Measurements from ENCODE around the gene CHIA. TPM values are rescaled to one million over a fixed set of nuclear protein-coding genes. Genes with fewer than 3 reads are reported as not detected.
A peak's percentile ranks its signal among the peaks of the same experiment; 100 is the strongest.

CHIA gene
- polyA plus RNA-seq, 1 of the 3 experiments (the other 2 are of a cell fraction), result not detected

DNA sequence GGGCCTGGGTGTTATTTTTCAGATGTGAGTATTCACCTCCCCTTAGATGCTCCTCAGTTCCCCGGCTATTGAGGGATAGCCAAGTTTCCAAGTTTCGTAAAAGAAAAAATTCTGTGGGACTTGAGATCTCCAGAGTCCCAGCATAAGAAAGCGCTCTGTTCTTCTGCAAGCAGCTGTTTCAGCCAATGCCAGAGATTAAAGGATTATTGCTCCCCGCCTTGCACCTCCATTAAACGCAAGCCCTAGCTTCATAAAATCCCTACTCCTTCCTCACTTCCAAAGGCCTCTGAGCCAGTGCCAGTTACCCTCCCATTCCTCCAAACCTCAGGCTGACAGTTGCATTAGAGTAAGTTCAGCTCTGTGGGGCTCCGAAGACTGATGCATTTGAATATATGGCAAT is 56.4 kb downstream of the CHIA start:
- TF ChIP-seq, protein P1, sequence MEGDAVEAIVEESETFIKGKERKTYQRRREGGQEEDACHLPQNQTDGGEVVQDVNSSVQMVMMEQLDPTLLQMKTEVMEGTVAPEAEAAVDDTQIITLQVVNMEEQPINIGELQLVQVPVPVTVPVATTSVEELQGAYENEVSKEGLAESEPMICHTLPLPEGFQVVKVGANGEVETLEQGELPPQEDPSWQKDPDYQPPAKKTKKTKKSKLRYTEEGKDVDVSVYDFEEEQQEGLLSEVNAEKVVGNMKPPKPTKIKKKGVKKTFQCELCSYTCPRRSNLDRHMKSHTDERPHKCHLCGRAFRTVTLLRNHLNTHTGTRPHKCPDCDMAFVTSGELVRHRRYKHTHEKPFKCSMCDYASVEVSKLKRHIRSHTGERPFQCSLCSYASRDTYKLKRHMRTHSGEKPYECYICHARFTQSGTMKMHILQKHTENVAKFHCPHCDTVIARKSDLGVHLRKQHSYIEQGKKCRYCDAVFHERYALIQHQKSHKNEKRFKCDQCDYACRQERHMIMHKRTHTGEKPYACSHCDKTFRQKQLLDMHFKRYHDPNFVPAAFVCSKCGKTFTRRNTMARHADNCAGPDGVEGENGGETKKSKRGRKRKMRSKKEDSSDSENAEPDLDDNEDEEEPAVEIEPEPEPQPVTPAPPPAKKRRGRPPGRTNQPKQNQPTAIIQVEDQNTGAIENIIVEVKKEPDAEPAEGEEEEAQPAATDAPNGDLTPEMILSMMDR (IDR thresholded peaks at IDR 0.05), result no peak
- TF ChIP-seq TEAD4 (IDR thresholded peaks at IDR 0.05; ENCODE audit: borderline replicate concordance, insufficient read depth) (no peak), MXI1 (IDR thresholded peaks at IDR 0.05; ENCODE audit: low read depth, low read length) (no peak), GABPA (IDR thresholded peaks at IDR 0.05; ENCODE audit: low read depth) (no peak), ELF1 (IDR thresholded peaks at IDR 0.05) (no peak)
- TF ChIP-seq, protein P2, sequence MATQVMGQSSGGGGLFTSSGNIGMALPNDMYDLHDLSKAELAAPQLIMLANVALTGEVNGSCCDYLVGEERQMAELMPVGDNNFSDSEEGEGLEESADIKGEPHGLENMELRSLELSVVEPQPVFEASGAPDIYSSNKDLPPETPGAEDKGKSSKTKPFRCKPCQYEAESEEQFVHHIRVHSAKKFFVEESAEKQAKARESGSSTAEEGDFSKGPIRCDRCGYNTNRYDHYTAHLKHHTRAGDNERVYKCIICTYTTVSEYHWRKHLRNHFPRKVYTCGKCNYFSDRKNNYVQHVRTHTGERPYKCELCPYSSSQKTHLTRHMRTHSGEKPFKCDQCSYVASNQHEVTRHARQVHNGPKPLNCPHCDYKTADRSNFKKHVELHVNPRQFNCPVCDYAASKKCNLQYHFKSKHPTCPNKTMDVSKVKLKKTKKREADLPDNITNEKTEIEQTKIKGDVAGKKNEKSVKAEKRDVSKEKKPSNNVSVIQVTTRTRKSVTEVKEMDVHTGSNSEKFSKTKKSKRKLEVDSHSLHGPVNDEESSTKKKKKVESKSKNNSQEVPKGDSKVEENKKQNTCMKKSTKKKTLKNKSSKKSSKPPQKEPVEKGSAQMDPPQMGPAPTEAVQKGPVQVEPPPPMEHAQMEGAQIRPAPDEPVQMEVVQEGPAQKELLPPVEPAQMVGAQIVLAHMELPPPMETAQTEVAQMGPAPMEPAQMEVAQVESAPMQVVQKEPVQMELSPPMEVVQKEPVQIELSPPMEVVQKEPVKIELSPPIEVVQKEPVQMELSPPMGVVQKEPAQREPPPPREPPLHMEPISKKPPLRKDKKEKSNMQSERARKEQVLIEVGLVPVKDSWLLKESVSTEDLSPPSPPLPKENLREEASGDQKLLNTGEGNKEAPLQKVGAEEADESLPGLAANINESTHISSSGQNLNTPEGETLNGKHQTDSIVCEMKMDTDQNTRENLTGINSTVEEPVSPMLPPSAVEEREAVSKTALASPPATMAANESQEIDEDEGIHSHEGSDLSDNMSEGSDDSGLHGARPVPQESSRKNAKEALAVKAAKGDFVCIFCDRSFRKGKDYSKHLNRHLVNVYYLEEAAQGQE (IDR thresholded peaks at IDR 0.05; ENCODE audit: low read depth, low read length), result no peak
- TF ChIP-seq, protein P3, sequence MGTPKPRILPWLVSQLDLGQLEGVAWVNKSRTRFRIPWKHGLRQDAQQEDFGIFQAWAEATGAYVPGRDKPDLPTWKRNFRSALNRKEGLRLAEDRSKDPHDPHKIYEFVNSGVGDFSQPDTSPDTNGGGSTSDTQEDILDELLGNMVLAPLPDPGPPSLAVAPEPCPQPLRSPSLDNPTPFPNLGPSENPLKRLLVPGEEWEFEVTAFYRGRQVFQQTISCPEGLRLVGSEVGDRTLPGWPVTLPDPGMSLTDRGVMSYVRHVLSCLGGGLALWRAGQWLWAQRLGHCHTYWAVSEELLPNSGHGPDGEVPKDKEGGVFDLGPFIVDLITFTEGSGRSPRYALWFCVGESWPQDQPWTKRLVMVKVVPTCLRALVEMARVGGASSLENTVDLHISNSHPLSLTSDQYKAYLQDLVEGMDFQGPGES (IDR thresholded peaks at IDR 0.05; ENCODE audit: low read depth, low read length), result no peak
- Histone ChIP-seq H3K27me3 (ENCODE audit: insufficient read depth) (no peaks in the 10 kb centered on the region; the same call in none of the 2 replicates), H3K4me2 (peak overlapping the region; percentile 90), H3K36me3 (replicated peaks in 1 of 2; ENCODE audit: control insufficient read depth in 1 of 2, insufficient read depth in 2 of 2, low read length in 1 of 2) (no peaks in the 10 kb centered on the region), H3F3A (replicated peaks; ENCODE audit: insufficient read depth) (no peaks in the 10 kb centered on the region), H3K9me3 (no peaks in the 10 kb centered on the region), H2AFZ (ENCODE audit: low read depth) (peak overlapping the region; percentile 92; the same call in 1 of the 2 replicates), H3K4me1 (ENCODE audit: control insufficient read depth in 1 of 2, insufficient read depth in 2 of 2, low read depth in 1 of 2, low read length in 1 of 2) (peaks cover 0 to 6% of the 10 kb centered on the region in 2 experiments; a peak in 1 of 4 replicates), H3K4me3 (ENCODE audit: low read depth in 2 of 2, low read length in 1 of 2) (peak overlapping the region; percentile 63 to 76; a peak in 3 of 4 replicates), H3K27ac (ENCODE audit: low read depth in 2 of 2, low read length in 1 of 2) (no peak overlapping the region), H3K9ac (no peak overlapping the region), H3K79me2 (ENCODE audit: insufficient read depth) (no peaks in the 10 kb centered on the region), H3K9me2 (no peaks in the 10 kb centered on the region), H4K20me1 (ENCODE audit: insufficient read depth) (no peaks in the 10 kb centered on the region)
- ChIA-PET POLR2A (no interaction called here), CTCF (interaction anchor here (1.1 kb wide), 1 partner anchor 423 kb away, joined by 3 read pairs; no protein-coding TSS in a partner anchor)
- WGBS (ENCODE audit: low lambda C conversion rate), result 47% methylated on average over 6 of the region's 6 CpGs
- DNase-seq, result no peak

DNA sequence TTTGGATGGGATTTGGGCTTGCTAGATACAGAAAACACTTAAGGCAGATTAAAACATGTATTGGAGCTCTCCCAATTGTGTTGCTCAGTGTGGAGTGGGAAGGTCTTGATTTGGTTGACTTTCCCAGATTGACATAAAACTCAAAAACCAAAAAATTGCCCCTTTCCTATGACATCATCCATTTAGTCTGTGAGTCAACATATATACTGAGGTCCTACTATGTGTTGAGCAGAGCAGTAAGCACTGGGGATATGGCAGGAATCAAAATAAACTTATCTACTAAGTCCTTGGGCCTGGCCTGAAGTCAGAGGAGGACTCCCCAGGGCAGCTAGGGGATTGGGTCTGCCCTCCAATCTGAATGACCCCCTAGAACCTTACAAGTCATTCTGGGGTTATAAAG is 61.0 kb downstream of the CHIA start:
- Histone ChIP-seq H3K4me3 (ENCODE audit: low read depth in 2 of 2, low read length in 1 of 2) (no peak overlapping the region), H3K4me1 (ENCODE audit: control insufficient read depth in 1 of 2, insufficient read depth in 2 of 2, low read depth in 1 of 2, low read length in 1 of 2) (peaks cover 0 to under 1% of the 10 kb centered on the region in 2 experiments; a peak in 1 of 4 replicates), H3K9me2 (no peaks in the 10 kb centered on the region), H3K9ac (no peak overlapping the region), H2AFZ (ENCODE audit: low read depth) (no peak overlapping the region), H3K79me2 (ENCODE audit: insufficient read depth) (no peaks in the 10 kb centered on the region), H3F3A (replicated peaks; ENCODE audit: insufficient read depth) (no peaks in the 10 kb centered on the region), H3K4me2 (no peak overlapping the region), H3K9me3 (no peaks in the 10 kb centered on the region), H3K27me3 (ENCODE audit: insufficient read depth) (no peaks in the 10 kb centered on the region), H3K36me3 (replicated peaks in 1 of 2; ENCODE audit: control insufficient read depth in 1 of 2, insufficient read depth in 2 of 2, low read length in 1 of 2) (no peaks in the 10 kb centered on the region), H3K27ac (ENCODE audit: low read depth in 2 of 2, low read length in 1 of 2) (no peak overlapping the region), H4K20me1 (ENCODE audit: insufficient read depth) (no peaks in the 10 kb centered on the region)
- ChIA-PET POLR2A (no interaction called here), CTCF (no interaction called here)
- DNase-seq, result no peak
- TF ChIP-seq, protein P3 (IDR thresholded peaks at IDR 0.05; ENCODE audit: low read depth, low read length), result no peak
- no peak for TF ChIP-seq SMC3 (IDR thresholded peaks at IDR 0.05; ENCODE audit: low read depth, low read length)
- no peak for TF ChIP-seq YY1 (IDR thresholded peaks at IDR 0.05; ENCODE audit: low read depth)
- TF ChIP-seq NFIC (IDR thresholded peaks at IDR 0.05; ENCODE audit: borderline replicate concordance), result no peak
- no peak for TF ChIP-seq CHD2 (IDR thresholded peaks at IDR 0.05; ENCODE audit: low read length, partially characterized antibody)
- TF ChIP-seq GABPA (IDR thresholded peaks at IDR 0.05; ENCODE audit: low read depth), result no peak
- TF ChIP-seq, protein P2 (IDR thresholded peaks at IDR 0.05; ENCODE audit: low read depth, low read length), result no peak
- no peak for TF ChIP-seq GATA2 (CRISPR knock-in tag; IDR thresholded peaks at IDR 0.05)
- no peak for TF ChIP-seq POLR2AphosphoS5 (IDR thresholded peaks at IDR 0.05; ENCODE audit: low read depth, low read length)

Data from SK-N-SH (cell line).